ENCODE data around the gene TTC21A. TPM values are rescaled to one million over a fixed set of nuclear protein-coding genes. Genes with fewer than 3 reads are reported as not detected.

The TTC21A gene
- total RNA-seq, 1 experiment from 2014 or later, result 5.6 TPM

- peaks cover 36 to 38% of the 10 kb centered on the region in 2 experiments for H3K4me1 ChIP-seq (ENCODE audit: control insufficient read depth in 1 of 2, insufficient read depth in 2 of 2, low read length in 2 of 2)
- no TSS peak for BruUV-seq (replicated peaks)
- H3K27ac ChIP-seq (ENCODE audit: low read depth, low read length), result peak overlapping the region; percentile 58
- peak; percentile 88 for ATAC-seq
- H3K4me3 ChIP-seq (replicated peaks in 1 of 2; ENCODE audit: low read depth in 1 of 2, low read length in 2 of 2), result peak overlapping the region in 1 of 2 experiments; percentile 36; a peak in 2 of 4 replicates
- ChIA-PET RAD21 (ENCODE audit: low non-redundant PET in 1 of 2, low total read pairs in 2 of 2, uncharacterized antibody in 2 of 2, unreplicated experiment in 2 of 2) (no interaction called here), POLR2A (no interaction called here), CTCF (interaction anchor here (1.1 kb wide), 1 partner anchor 15 kb away, joined by 3 read pairs; no protein-coding TSS in a partner anchor)
- H4K20me1 ChIP-seq (ENCODE audit: insufficient read depth), result peaks cover 3% of the 10 kb centered on the region; the same call in 1 of the 2 replicates
- H3K9me2 ChIP-seq (ENCODE audit: insufficient read depth), result no peaks in the 10 kb centered on the region
- DNase-seq (ENCODE audit: low read depth, low spot score), result no peak
- no peak overlapping the region for H2AFZ ChIP-seq (ENCODE audit: low read depth, low read length, poor library complexity, severe bottlenecking)
- peaks cover 15% of the 10 kb centered on the region for H3K79me2 ChIP-seq (ENCODE audit: insufficient read depth, low read length)
- H3K36me3 ChIP-seq (ENCODE audit: control insufficient read depth in 1 of 2, insufficient read depth in 2 of 2, low read length in 2 of 2), result peaks cover 24 to 40% of the 10 kb centered on the region in 2 experiments
- peak overlapping the region; percentile 77 for H3K4me2 ChIP-seq (ENCODE audit: low read length)
- peak overlapping the region; percentile 38 for H3K9ac ChIP-seq (ENCODE audit: low read length)
- H3K27me3 ChIP-seq (ENCODE audit: insufficient read depth, low read length), result no peaks in the 10 kb centered on the region
- no peaks in the 10 kb centered on the region for H3K9me3 ChIP-seq (ENCODE audit: control insufficient read depth in 1 of 2, insufficient read depth in 1 of 2, low read depth in 1 of 2, low read length in 2 of 2)
- intact Hi-C loops (cut with micrococcal nuclease), result no loop called here
- TF ChIP-seq POLR2A (IDR thresholded peaks at IDR 0.05; ENCODE audit: borderline replicate concordance, extremely low read depth, insufficient read depth, insufficient read length) (no peak), REST (IDR thresholded peaks at IDR 0.05; ENCODE audit: low read depth) (no peak), ZBTB33 (IDR thresholded peaks at IDR 0.05; ENCODE audit: extremely low read depth, insufficient replicate concordance, low read length) (no peak), FOSL1 (IDR thresholded peaks at IDR 0.05; ENCODE audit: low read depth) (peak; percentile 67), ZFX (IDR thresholded peaks at IDR 0.05) (no peak), YY1 (IDR thresholded peaks at IDR 0.05; ENCODE audit: extremely low read depth, insufficient replicate concordance, low read depth, low read length) (no peak), CEBPB (IDR thresholded peaks at IDR 0.05; ENCODE audit: low read depth) (peak; percentile 25; the same call in 1 of the 2 replicates), SRF (IDR thresholded peaks at IDR 0.05; ENCODE audit: low read depth) (no peak), SIN3A (IDR thresholded peaks at IDR 0.05; ENCODE audit: low read depth) (peak; percentile 87), CBX3 (IDR thresholded peaks at IDR 0.05; ENCODE audit: low read depth) (peak; percentile 95), JUND (IDR thresholded peaks at IDR 0.05) (peak; percentile 85), EGR1 (IDR thresholded peaks at IDR 0.05; ENCODE audit: low read depth) (no peak), CTCF (IDR thresholded peaks at IDR 0.05 in 2 of 3, conservative IDR thresholded peaks at IDR 0.05 in 1 of 3; ENCODE audit: borderline replicate concordance in 1 of 3, insufficient read depth in 1 of 3, low read depth in 2 of 3, low read length in 2 of 3) (no peak), ZNF274 (IDR thresholded peaks at IDR 0.05; ENCODE audit: low read depth, low read length) (no peak), RAD21 (IDR thresholded peaks at IDR 0.05; ENCODE audit: low read depth) (no peak), EZH2phosphoT487 (IDR thresholded peaks at IDR 0.05; ENCODE audit: borderline replicate concordance) (no peak), ELF1 (IDR thresholded peaks at IDR 0.05; ENCODE audit: borderline replicate concordance, low read depth) (no peak), SP1 (IDR thresholded peaks at IDR 0.05; ENCODE audit: low read depth) (peak; percentile 97)
- TF ChIP-seq, protein P1, sequence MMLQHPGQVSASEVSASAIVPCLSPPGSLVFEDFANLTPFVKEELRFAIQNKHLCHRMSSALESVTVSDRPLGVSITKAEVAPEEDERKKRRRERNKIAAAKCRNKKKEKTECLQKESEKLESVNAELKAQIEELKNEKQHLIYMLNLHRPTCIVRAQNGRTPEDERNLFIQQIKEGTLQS (IDR thresholded peaks at IDR 0.05), result no peak
- TF ChIP-seq, protein P2, sequence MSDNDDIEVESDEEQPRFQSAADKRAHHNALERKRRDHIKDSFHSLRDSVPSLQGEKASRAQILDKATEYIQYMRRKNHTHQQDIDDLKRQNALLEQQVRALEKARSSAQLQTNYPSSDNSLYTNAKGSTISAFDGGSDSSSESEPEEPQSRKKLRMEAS (IDR thresholded peaks at IDR 0.05), result peak; percentile 54
These were observed 33.9 kb downstream of the TTC21A start for GRCh38 chr3:39141171-39141995.

Measured in HCT116 (cell line).